HAP-1 (cell line): Measurements from ENCODE around the gene TUB.

Experiments used
- DNase-seq, 2 experiments: peaks; one replicate each; pipeline ENCODE4 v3.0.0-alpha.2; 2016 to 2020; ENCODE audit warnings: low spot score in 2 of 2
- H3K27me3 ChIP-seq: fragments of 250-450 bp; sonication (Bioruptor Pico); 2 replicates; pipeline ENCODE4 v1.5.1; 2020; ENCODE audit warnings: low read depth, mild to moderate bottlenecking, moderate library complexity
- H3K36me3 ChIP-seq: fragments of 250-450 bp; sonication (Bioruptor Pico); replicated peaks from 2 replicates; pipeline ENCODE4 v1.5.1; 2020; ENCODE audit warnings: mild to moderate bottlenecking
- H3K4me1 ChIP-seq: fragments of 250-450 bp; sonication (Bioruptor Pico); 2 replicates; pipeline ENCODE4 v1.5.1; 2020; ENCODE audit warnings: mild to moderate bottlenecking
- H3K4me3 ChIP-seq: fragments of 250-450 bp; sonication (Bioruptor Pico); 2 replicates; pipeline ENCODE4 v1.5.1; 2020; ENCODE audit warnings: mild to moderate bottlenecking, moderate library complexity
- H3K9me3 ChIP-seq: fragments of 250-450 bp; sonication (Bioruptor Pico); 2 replicates; pipeline ENCODE4 v1.5.1; 2020; ENCODE audit warnings: mild to moderate bottlenecking, moderate library complexity
- in situ Hi-C: fragments of 300-500 bp; cut with MboI; formaldehyde crosslinking; loops from 3 replicates; pipeline ENCODE4 v1.14.3; 2020; ENCODE audit warnings: low sequenced_read_pairs, inconsistent platforms, mixed read lengths

Gene TUB

GRCh38 chr11:8080674-8081590 is at the start of gene TUB:
Gene TUB, plus strand, starts transcription at chr11:8081211. Its CDS starts 300 bp downstream, at chr11:8081511.
- Histone ChIP-seq H3K9me3 (no peaks in the 10 kb centered on the region), H3K36me3 (peaks cover 5% of the 10 kb centered on the region; the same call in 1 of the 2 replicates), H3K4me3 (peak within 1 kb of the TSS; percentile 67), H3K4me1 (peaks cover 19% of the 10 kb centered on the region), H3K27me3 (no peaks in the 10 kb centered on the region)
- peak; percentile 27 to 76 for DNase-seq
- in situ Hi-C loops: no loop called here

DNA sequence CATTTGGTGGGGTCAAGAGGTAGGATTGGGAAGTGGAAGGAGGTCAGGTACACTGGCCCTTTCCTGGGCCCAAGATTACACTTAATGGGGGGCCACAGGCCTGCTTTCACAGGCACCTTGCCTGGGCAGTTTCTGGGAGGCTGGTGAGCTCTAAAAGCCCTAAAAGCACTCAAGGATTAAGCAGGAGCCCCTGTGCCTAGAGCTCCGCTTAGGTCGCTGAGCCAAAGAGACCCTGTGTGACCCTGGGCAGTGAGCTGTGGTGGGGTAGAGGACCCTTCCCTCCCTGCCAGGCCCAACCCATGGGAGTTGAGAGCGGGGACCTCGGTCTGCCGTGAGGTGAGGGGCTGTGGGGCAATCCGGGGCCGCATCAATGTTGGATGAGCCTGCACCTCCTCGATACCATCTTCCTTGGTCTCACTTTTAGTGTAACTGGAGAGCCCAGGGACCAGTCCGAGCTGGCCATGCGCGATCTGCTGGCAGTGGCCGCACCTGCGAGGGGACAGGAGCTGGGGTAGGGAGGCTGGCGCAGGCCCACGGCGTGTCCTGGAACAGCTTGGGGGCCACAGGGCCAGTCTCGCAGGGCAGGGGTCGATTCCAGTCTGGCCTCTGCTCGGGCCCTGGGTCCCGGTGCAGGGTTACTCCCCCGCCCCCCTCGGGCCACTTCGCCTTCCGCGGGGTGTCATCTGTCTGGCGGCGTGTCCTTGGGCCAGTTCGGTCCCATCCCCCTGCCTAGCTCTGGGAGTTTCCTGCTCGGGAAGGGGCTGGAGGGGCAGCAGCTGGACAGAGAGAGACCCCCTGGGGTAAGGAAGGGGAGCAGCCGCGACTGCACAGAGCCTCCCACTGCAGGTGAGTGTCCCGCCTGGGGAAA is 49.5 kb upstream of the TUB start:
- peaks cover 3% of the 10 kb centered on the region; the same call in 1 of the 2 replicates for H3K27me3 ChIP-seq
- H3K9me3 ChIP-seq: no peaks in the 10 kb centered on the region
- no peak overlapping the region for H3K4me3 ChIP-seq
- no peaks in the 10 kb centered on the region; the same call in 1 of the 2 replicates for H3K4me1 ChIP-seq
- no peak for DNase-seq
- in situ Hi-C loops: no loop called here
- no peaks in the 10 kb centered on the region for H3K36me3 ChIP-seq

DNA sequence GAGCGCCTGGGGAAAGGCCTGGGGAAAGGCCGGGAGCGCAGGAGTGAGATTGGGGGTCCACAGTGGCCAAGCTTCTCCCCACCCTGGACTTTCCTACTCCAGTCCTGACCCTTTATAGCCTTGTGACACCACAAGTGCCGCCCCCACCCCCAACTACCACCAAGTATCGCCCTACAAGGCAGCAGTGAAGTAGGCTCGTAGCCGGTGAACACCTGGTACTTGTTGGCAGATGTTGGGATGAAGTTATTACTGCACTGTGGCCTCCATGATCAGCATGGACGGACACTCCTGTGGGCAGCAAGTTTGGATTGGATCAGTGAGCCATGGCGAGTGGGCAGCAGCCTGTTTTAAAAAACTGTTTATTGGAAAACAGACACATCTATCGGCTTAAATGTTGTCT is 48.9 kb upstream of the TUB start:
- peaks cover 3% of the 10 kb centered on the region; the same call in 1 of the 2 replicates for H3K27me3 ChIP-seq
- no peaks in the 10 kb centered on the region for H3K4me1 ChIP-seq
- no peak for DNase-seq
- no peak overlapping the region for H3K4me3 ChIP-seq
- no peaks in the 10 kb centered on the region for H3K36me3 ChIP-seq
- no peaks in the 10 kb centered on the region for H3K9me3 ChIP-seq
- in situ Hi-C loops: no loop called here

DNA sequence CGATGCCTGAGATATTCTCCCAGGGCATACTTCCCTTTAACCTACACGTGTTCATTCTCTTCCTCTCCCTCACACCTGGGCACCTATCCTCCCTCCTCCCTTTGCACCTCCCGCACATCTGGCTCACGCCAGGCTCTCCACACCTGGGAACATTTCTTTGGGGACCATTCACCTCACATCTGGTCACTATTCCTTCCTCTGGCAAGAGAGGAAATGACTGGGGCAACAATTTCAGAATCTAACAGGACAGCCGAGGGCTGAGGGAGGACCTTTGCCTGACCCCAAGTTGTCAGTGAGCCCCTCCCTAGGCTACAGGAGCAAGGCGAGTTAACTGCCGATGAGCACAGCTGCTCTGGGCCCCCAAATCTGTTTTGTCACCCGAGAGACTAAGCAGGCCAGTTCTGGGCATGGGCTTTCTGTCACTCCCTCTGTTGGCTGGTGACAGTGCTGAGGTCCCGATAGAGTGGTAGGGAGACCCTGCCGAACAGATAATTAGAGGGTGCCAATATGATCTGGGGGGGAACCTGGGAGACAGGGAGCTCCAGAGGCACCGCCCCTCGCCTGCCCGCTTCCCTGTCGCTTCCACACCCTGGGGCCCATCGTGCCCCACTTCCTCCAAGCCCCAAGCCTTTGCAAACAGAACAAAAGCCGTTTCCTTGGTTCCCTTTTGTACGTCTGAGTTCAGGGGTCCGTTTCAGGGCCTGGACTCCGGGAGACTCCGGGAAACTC is 48.3 kb upstream of the TUB start:
- DNase-seq: no peak
- in situ Hi-C loops: no loop called here
- Histone ChIP-seq H3K27me3 (peaks cover 3% of the 10 kb centered on the region; the same call in 1 of the 2 replicates), H3K4me3 (no peak overlapping the region), H3K9me3 (no peaks in the 10 kb centered on the region), H3K36me3 (no peaks in the 10 kb centered on the region), H3K4me1 (no peaks in the 10 kb centered on the region)

GRCh38 chr11:8033305-8034105 is 47.5 kb upstream of the TUB start:
- H3K4me1 ChIP-seq: no peaks in the 10 kb centered on the region
- H3K36me3 ChIP-seq: no peaks in the 10 kb centered on the region
- H3K9me3 ChIP-seq: no peaks in the 10 kb centered on the region
- in situ Hi-C loops: no loop called here
- H3K4me3 ChIP-seq: no peak overlapping the region
- DNase-seq: peak; percentile 63 to 85
- H3K27me3 ChIP-seq: 0 out of 2 replicates have a peak, but pooled peaks cover 2% of the 10 kb centered on the region

- Histone ChIP-seq H3K27me3 (0 out of 2 replicates have a peak, but pooled peaks cover 2% of the 10 kb centered on the region), H3K36me3 (no peaks in the 10 kb centered on the region), H3K4me3 (no peak overlapping the region), H3K4me1 (no peaks in the 10 kb centered on the region), H3K9me3 (no peaks in the 10 kb centered on the region)
- in situ Hi-C loops: no loop called here
- no peak for DNase-seq
Observed at GRCh38 chr11:8034106-8034585, 46.9 kb upstream of the TUB start.

- in situ Hi-C loops: no loop called here
- H3K9me3 ChIP-seq: no peaks in the 10 kb centered on the region
- no peak overlapping the region for H3K4me3 ChIP-seq
- no peak for DNase-seq
- no peaks in the 10 kb centered on the region for H3K4me1 ChIP-seq
- H3K27me3 ChIP-seq: 0 out of 2 replicates have a peak, but pooled peaks cover 2% of the 10 kb centered on the region
- no peaks in the 10 kb centered on the region for H3K36me3 ChIP-seq
Observed at GRCh38 chr11:8034604-8035190, 46.3 kb upstream of the TUB start.

DNA sequence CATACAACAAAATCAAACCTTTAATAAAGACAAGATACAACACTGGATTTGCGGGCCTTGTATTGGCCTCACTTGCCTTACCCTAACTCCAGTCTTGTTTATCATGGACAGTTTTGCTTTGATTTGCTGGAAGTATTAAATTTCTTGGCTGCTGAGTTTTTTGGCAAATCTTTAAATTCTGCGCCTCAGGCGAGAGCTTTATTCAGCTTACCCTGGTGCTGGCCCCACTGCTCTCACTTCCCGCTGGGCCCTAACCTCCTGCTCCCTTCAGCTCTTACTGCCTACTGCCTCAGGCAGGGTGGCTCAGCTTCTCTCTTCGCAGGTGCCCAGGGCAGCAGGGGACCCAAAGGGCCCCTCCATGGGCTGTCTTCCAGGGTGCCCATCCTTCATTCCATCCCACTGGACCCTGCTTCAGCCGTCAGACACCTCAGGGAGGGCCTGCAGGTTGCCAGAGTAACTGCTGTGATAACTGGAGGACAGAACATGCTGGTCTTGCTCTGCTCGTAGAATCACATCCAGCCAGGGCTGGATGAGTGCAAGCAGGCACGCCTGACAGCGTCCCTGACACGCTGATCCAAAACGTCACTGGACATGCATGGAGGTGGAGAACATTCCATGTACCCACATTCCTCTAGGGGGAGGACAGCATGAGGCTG is 45.7 kb upstream of the TUB start:
- Histone ChIP-seq H3K36me3 (no peaks in the 10 kb centered on the region), H3K27me3 (0 out of 2 replicates have a peak, but pooled peaks cover 2% of the 10 kb centered on the region), H3K4me1 (no peaks in the 10 kb centered on the region), H3K9me3 (no peaks in the 10 kb centered on the region), H3K4me3 (no peak overlapping the region)
- DNase-seq: no peak
- in situ Hi-C loops: no loop called here

GRCh38 chr11:8036002-8036802 is 44.8 kb upstream of the TUB start:
- Histone ChIP-seq H3K4me3 (no peak overlapping the region), H3K27me3 (0 out of 2 replicates have a peak, but pooled peaks cover 2% of the 10 kb centered on the region), H3K4me1 (no peaks in the 10 kb centered on the region), H3K36me3 (no peaks in the 10 kb centered on the region), H3K9me3 (no peaks in the 10 kb centered on the region)
- DNase-seq: no peak
- in situ Hi-C loops: no loop called here

DNA sequence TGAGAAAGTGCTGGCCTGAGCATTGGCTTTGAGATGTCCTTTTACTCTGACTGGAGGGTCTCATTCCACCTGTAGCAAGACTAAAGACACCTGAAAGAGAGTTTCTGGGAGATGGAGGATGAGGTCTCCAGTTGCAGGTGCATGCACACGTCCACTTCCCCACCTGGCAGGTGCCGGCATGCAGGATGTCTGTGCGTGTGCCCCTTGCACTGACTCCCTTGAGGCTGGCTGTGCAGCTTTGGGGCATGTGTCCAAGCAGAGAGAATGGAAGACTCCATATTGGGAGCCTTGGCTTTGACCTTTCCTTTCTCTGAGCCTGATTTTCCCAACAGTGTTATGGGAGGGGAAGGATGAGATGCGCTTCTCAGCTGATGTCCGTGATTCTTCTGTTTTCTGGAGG is 44.0 kb upstream of the TUB start:
- in situ Hi-C loops: no loop called here
- H3K4me1 ChIP-seq: no peaks in the 10 kb centered on the region
- no peak for DNase-seq

GRCh38 chr11:8038393-8038792 is 42.6 kb upstream of the TUB start:
- Histone ChIP-seq H3K4me1 (no peaks in the 10 kb centered on the region), H3K4me3 (no peak overlapping the region), H3K36me3 (no peaks in the 10 kb centered on the region), H3K9me3 (no peaks in the 10 kb centered on the region), H3K27me3 (peaks cover 12% of the 10 kb centered on the region; the same call in 1 of the 2 replicates)
- DNase-seq: no peak
- in situ Hi-C loops: no loop called here

More for the DNA sequence above, 44.0 kb upstream of the TUB start:
- H3K9me3 ChIP-seq: no peaks in the 10 kb centered on the region
- no peaks in the 10 kb centered on the region for H3K36me3 ChIP-seq
- H3K4me3 ChIP-seq: no peak overlapping the region
- H3K27me3 ChIP-seq: 0 out of 2 replicates have a peak, but pooled peaks cover 2% of the 10 kb centered on the region
